ENCODE results near the gene SHMT1. TPM values are rescaled to one million over a fixed set of nuclear protein-coding genes. Genes with fewer than 3 reads are reported as not detected.
"Not testable (repeated sequence)": the region's sequence is repeated elsewhere in the genome, so short reads cannot be mapped to it uniquely, and the experiment has no call there.

SHMT1 gene
- total RNA-seq, 4 donors from 2014 or later = 75.9 to 128 (median 110) TPM

GRCh38 chr17:18379246-18380146, 16.1 kb upstream of the SHMT1 start:
- no peak for DNase-seq
- H3K4me3 ChIP-seq = no peak overlapping the region
- no peak for TF ChIP-seq POLR2A (IDR thresholded peaks at IDR 0.05)
- TF ChIP-seq, protein P1, sequence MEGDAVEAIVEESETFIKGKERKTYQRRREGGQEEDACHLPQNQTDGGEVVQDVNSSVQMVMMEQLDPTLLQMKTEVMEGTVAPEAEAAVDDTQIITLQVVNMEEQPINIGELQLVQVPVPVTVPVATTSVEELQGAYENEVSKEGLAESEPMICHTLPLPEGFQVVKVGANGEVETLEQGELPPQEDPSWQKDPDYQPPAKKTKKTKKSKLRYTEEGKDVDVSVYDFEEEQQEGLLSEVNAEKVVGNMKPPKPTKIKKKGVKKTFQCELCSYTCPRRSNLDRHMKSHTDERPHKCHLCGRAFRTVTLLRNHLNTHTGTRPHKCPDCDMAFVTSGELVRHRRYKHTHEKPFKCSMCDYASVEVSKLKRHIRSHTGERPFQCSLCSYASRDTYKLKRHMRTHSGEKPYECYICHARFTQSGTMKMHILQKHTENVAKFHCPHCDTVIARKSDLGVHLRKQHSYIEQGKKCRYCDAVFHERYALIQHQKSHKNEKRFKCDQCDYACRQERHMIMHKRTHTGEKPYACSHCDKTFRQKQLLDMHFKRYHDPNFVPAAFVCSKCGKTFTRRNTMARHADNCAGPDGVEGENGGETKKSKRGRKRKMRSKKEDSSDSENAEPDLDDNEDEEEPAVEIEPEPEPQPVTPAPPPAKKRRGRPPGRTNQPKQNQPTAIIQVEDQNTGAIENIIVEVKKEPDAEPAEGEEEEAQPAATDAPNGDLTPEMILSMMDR (IDR thresholded peaks at IDR 0.05) = no peak

DNA sequence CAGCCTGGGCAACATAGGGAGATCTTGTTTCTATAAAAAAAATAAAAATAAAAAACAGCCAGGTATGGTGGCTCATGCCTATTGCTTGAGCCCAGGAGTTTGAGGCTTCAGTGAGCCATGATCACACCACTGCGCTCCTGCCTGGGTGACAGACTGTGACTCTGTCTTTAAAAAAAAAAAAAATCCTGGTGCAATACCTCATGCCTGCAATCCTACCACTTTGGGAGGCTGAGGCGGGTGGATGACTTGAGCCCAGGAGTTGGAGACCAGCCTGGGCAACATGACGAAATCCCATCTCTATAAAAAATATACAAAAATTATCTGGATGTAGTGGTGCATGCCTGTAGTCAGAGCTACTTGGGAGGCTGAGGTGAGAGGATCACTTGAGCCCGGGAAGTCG, 15.3 kb upstream of the SHMT1 start:
- not testable (repeated sequence) for DNase-seq, H3K36me3 ChIP-seq, H3K27ac ChIP-seq, H3K4me3 ChIP-seq, H3K9me3 ChIP-seq, H3K27me3 ChIP-seq
- H3K4me1 ChIP-seq = peaks cover 0 to 14% (median 5%) of the 10 kb centered on the region in 4 donors

More at GRCh38 chr17:18379246-18380146, 16.1 kb upstream of the SHMT1 start:
- peaks cover 0 to 14% (median 5%) of the 10 kb centered on the region in 4 donors for H3K4me1 ChIP-seq
- H3K27ac ChIP-seq = no peak overlapping the region
- no peaks in the 10 kb centered on the region for H3K36me3 ChIP-seq
- peaks cover 0 to 9% of the 10 kb centered on the region in 2 donors for H3K27me3 ChIP-seq
- H3K9me3 ChIP-seq = no peaks in the 10 kb centered on the region

- no peak for TF ChIP-seq POLR2A (IDR thresholded peaks at IDR 0.05)
- TF ChIP-seq, protein P1 (IDR thresholded peaks at IDR 0.05) = no peak
- DNase-seq = no peak
- Histone ChIP-seq H3K27me3 (peaks cover 0 to 9% of the 10 kb centered on the region in 2 donors), H3K27ac (peak overlapping the region in 1 of 4 donors; percentile 77), H3K9me3 (no peaks in the 10 kb centered on the region), H3K36me3 (no peaks in the 10 kb centered on the region), H3K4me1 (peaks cover 0 to 14% (median 5%) of the 10 kb centered on the region in 4 donors), H3K4me3 (no peak overlapping the region)
Observed at GRCh38 chr17:18378205-18378505, 14.8 kb upstream of the SHMT1 start.

DNA sequence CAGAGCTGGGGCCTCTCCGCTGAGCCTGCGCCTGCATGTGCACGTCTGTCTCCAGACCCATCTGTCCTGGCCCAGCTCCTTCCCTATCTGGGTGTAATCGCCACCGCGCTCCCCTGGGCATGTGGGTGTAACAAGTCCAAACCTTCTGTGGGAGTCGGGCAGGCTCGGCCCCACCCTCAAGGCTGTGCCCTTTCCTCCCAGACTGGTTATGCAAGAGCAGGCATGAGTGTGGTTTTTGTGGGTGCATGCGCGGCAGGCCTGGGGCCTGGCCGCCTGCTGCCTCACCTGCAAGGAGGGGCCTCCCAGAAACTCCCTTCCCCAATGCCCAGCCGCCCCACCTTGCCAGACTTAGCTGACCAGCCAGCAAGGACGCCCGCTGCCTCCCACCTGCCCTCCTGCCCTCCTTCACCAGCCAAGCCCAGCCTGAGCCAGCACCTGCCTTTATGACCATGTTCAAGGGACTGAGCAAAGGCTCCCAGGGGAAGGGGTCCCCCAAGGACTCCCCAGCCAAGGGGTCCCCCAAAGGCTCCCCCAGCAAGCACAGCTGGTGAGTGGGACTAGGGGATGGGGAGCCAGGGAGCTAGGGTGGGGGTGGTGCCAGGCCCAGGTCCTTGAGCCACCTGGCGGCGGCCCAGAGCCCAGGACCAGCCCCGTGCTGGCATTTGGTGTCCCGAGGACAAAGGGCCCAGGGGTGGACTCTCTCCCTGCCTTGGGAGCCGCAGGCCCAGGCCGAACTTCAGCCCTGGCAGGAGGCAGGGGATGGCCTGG, 14.3 kb upstream of the SHMT1 start, which contains the start of gene EVPLL:
TSS of gene EVPLL (plus strand) at position 342 of the 768 bp plus-strand sequence. CDS start 3,160 bp downstream, outside the sequence.
- H3K27ac ChIP-seq = peak within 1 kb of the TSS in 2 of 4 donors; percentile 26 to 77
- peaks cover 0 to 14% (median 2%) of the 10 kb centered on the region in 4 donors for H3K4me1 ChIP-seq
- no peak for TF ChIP-seq POLR2A (IDR thresholded peaks at IDR 0.05)
- TF ChIP-seq, protein P1 (IDR thresholded peaks at IDR 0.05) = no peak
- no peaks in the 10 kb centered on the region for H3K9me3 ChIP-seq
- peaks cover 0 to 4% of the 10 kb centered on the region in 2 donors for H3K27me3 ChIP-seq
- no peaks in the 10 kb centered on the region for H3K36me3 ChIP-seq
- peak; percentile 17 to 83 (median 74) for DNase-seq
- H3K4me3 ChIP-seq = no peak within 1 kb of the TSS

DNA sequence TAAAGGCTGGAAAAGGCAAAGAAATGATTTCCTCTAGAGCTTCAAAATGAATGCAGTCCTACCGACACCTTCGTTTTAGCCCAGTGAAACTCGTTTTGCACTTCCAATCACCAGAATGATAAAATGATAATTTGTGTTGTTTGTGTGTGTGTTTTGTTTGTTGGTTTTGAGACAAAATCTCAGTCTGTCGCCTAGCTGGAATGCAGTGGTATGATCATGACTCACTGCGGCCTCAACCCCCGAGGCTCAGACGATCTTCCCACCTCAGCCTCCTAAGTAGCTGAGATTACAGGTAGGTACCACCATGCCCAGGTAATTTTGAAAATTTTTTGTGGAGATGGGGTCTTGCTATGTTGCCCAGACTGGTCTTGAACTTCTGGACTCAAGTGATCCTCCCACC, 10.9 kb upstream of the SHMT1 start:
- TF ChIP-seq POLR2A (IDR thresholded peaks at IDR 0.05) = no peak
- TF ChIP-seq, protein P1 (IDR thresholded peaks at IDR 0.05) = no peak
- Histone ChIP-seq H3K36me3 (no peaks in the 10 kb centered on the region), H3K27ac (no peak overlapping the region), H3K27me3 (no peaks in the 10 kb centered on the region), H3K9me3 (no peaks in the 10 kb centered on the region), H3K4me1 (peaks cover 0 to 14% (median 2%) of the 10 kb centered on the region in 4 donors), H3K4me3 (no peak overlapping the region)
- DNase-seq = no peak

DNA sequence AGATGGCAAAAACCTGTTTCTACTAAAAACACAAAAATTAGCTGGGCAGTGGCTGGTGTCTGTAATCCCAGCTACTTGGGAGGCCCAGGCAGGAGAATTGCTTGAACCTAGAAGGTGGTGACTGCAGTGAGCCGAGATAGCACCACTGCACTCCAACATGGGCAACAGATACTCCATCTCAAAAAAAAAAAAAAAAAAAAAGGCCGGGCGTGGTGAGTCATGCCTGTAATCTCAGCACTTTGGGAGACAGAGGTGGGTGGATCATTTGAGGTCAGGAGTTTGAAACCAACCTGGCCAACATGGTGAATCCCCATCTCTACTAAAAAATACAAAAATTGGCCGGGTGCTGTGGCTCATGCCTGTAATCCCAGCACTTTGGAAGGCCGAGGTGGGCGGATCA, 9.8 kb upstream of the SHMT1 start:
- H3K4me3 ChIP-seq, H3K9me3 ChIP-seq, H3K27me3 ChIP-seq, H3K27ac ChIP-seq, H3K36me3 ChIP-seq, DNase-seq: not testable (repeated sequence)
- H3K4me1 ChIP-seq = peaks cover 0 to 13% (median 2%) of the 10 kb centered on the region in 4 donors

All from Peyer's patch (tissue), 4 donors.